Lower leg skin (tissue), 3 donors: ENCODE measurements around the gene MAP6D1.

Experiments used
- POLR2A ChIP-seq, 2 donors: fragments of 450-650 bp; IDR thresholded peaks; one replicate each; pipeline ENCODE4 v1.6.1; 2016 to 2017; ENCODE audit warnings: antibody characterized with exemption in 2 of 2, mild to moderate bottlenecking in 1 of 2, moderate library complexity in 1 of 2
- TF ChIP-seq, protein P1 (sequence below), 3 donors: fragments of 450-650 bp; IDR thresholded peaks; one replicate each; pipeline ENCODE4 v1.5.1; 2016; ENCODE audit warnings: antibody characterized with exemption in 3 of 3, mild to moderate bottlenecking in 3 of 3, moderate library complexity in 2 of 3

DNA sequence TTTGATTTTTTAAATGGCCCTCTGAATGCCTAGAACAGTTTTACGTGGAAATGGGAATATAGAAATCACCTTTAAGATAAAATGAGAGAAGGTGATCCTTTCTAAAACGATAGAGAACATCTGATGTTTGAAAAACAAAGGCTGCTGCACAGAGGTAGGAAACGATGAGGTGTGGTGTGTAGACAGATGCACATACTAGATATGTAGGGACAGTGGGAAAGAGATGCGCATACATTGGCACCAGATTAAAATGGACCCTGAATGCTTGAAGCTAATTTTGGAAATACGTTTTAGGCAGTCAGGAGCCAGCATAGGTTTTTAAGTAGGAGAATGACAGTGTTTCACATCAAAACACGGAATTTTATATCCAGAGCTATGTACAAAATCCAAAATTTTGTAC is 29.0 kb downstream of the MAP6D1 start:
- no peak for TF ChIP-seq POLR2A (IDR thresholded peaks at IDR 0.05)
- TF ChIP-seq, protein P1, sequence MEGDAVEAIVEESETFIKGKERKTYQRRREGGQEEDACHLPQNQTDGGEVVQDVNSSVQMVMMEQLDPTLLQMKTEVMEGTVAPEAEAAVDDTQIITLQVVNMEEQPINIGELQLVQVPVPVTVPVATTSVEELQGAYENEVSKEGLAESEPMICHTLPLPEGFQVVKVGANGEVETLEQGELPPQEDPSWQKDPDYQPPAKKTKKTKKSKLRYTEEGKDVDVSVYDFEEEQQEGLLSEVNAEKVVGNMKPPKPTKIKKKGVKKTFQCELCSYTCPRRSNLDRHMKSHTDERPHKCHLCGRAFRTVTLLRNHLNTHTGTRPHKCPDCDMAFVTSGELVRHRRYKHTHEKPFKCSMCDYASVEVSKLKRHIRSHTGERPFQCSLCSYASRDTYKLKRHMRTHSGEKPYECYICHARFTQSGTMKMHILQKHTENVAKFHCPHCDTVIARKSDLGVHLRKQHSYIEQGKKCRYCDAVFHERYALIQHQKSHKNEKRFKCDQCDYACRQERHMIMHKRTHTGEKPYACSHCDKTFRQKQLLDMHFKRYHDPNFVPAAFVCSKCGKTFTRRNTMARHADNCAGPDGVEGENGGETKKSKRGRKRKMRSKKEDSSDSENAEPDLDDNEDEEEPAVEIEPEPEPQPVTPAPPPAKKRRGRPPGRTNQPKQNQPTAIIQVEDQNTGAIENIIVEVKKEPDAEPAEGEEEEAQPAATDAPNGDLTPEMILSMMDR (IDR thresholded peaks at IDR 0.05) = no peak
